H1 (cell line): ENCODE measurements around the gene BRD9. TPM values are rescaled to one million over a fixed set of nuclear protein-coding genes. Genes with fewer than 3 reads are reported as not detected.

ENCODE experiments used
- CTCF ChIA-PET: fragments of 300-600 bp; sonication (Branson Sonifier 250); formaldehyde crosslinking; loops from one replicate; lab custom pipeline; 2021; ENCODE audit not compliant: partially characterized antibody; lab: Charles Lee
- POLR2A ChIA-PET: fragments of 300-600 bp; sonication (Branson Sonifier 250); formaldehyde crosslinking; loops from one replicate; lab custom pipeline; 2021; ENCODE audit warnings: inconsistent platforms; ENCODE audit not compliant: partially characterized antibody; lab: Charles Lee
- DNase-seq, 2 experiments: peaks; one replicate each; pipeline versions ENCODE4 v3.0.0 to v3.0.0-alpha.2; 2010 to 2022; ENCODE audit warnings: low spot score in 2 of 2, low read depth in 1 of 2, mixed read lengths in 1 of 2
- FAIRE-seq: peaks from 2 replicates; lab custom pipeline; 2011; peaks lifted over from hg19 to GRCh38; lab: Jason Lieb, UNC
- H2AFZ ChIP-seq: 2 replicates; pipeline ENCODE4 v1.8.1; 2012; ENCODE audit warnings: low read length, inconsistent platforms
- H2AK5ac ChIP-seq: 2 replicates; pipeline ENCODE4 v1.6.1; 2013; ENCODE audit warnings: low read depth, low read length
- H2BK120ac ChIP-seq: replicated peaks from 2 replicates; pipeline ENCODE3; 2013; ENCODE audit warnings: low read depth, low read length, inconsistent platforms
- H2BK12ac ChIP-seq: 2 replicates; pipeline ENCODE4 v1.6.1; 2013; ENCODE audit warnings: low read depth, low read length
- H2BK15ac ChIP-seq: 2 replicates; pipeline ENCODE4 v1.6.1; 2013; ENCODE audit warnings: low read length
- H2BK20ac ChIP-seq: 2 replicates; pipeline ENCODE4 v1.6.1; 2013; ENCODE audit warnings: low read length
- H2BK5ac ChIP-seq: 2 replicates; pipeline ENCODE4 v1.6.1; 2013; ENCODE audit warnings: low read depth, low read length
- H3K14ac ChIP-seq: 2 replicates; pipeline ENCODE4 v1.6.1; 2013; ENCODE audit warnings: inconsistent platforms; ENCODE audit not compliant: insufficient read length
- H3K18ac ChIP-seq: 2 replicates; pipeline ENCODE4 v1.6.1; 2013; ENCODE audit warnings: low read length; ENCODE audit errors: extremely low read depth
- H3K23ac ChIP-seq: 2 replicates; pipeline ENCODE4 v1.6.1; 2013; ENCODE audit warnings: inconsistent platforms; ENCODE audit not compliant: insufficient read length
- H3K23me2 ChIP-seq: 2 replicates; pipeline ENCODE4 v1.6.1; 2013; ENCODE audit warnings: low read depth, low read length
- H3K27ac ChIP-seq: 2 replicates; pipeline ENCODE4 v1.6.1; 2011; ENCODE audit warnings: low read depth, low read length, inconsistent platforms
- H3K27me3 ChIP-seq, 4 experiments: replicated peaks in 1 of 4; 1 replicate in 1 of 4; 2 replicates in 3 of 4; pipeline versions ENCODE4 v1.6.1 to v1.8.1; 2011 to 2013; ENCODE audit warnings: low read length in 3 of 4, mild to moderate bottlenecking in 3 of 4, inconsistent platforms in 2 of 4, mixed read lengths in 2 of 4, moderate library complexity in 1 of 4; ENCODE audit not compliant: control insufficient read depth in 3 of 4, insufficient read depth in 3 of 4; ENCODE audit errors: extremely low read depth in 1 of 4
- H3K36me3 ChIP-seq, 4 experiments: 2 replicates each; pipeline versions ENCODE4 v1.6.1 to v1.8.1; 2011 to 2013; ENCODE audit warnings: mild to moderate bottlenecking in 4 of 4, low read length in 3 of 4, moderate library complexity in 2 of 4, control low read depth in 1 of 4, inconsistent platforms in 1 of 4; ENCODE audit not compliant: insufficient read depth in 4 of 4, control insufficient read depth in 2 of 4
- H3K4ac ChIP-seq: replicated peaks from 2 replicates; pipeline ENCODE3; 2013; ENCODE audit warnings: low read length, low read depth, mixed read lengths, inconsistent platforms; ENCODE audit not compliant: insufficient read length
- H3K4me1 ChIP-seq, 4 experiments: replicated peaks in 1 of 4; 1 replicate in 1 of 4; 2 replicates in 3 of 4; pipeline versions ENCODE4 v1.6.1 to v1.8.1; 2011 to 2013; ENCODE audit warnings: low read length in 3 of 4, inconsistent platforms in 2 of 4, mixed read lengths in 1 of 4; ENCODE audit not compliant: insufficient read depth in 4 of 4, control insufficient read depth in 3 of 4
- H3K4me2 ChIP-seq, 2 experiments: 2 replicates each; pipeline versions ENCODE4 v1.6.1 to v1.8.1; 2011 to 2013; ENCODE audit warnings: low read depth in 2 of 2, low read length in 2 of 2, control low read depth in 1 of 2, inconsistent platforms in 1 of 2, mild to moderate bottlenecking in 1 of 2; ENCODE audit not compliant: insufficient read depth in 1 of 2
- H3K4me3 ChIP-seq, 4 experiments: fragments of 200-600, 300-600 bp in 1 of 4; sonication (generic), shearing (Covaris generic), sonication (Bioruptor Twin) in 1 of 4; 2 replicates each; pipeline versions ENCODE4 v1.5.1 to v1.8.1; 2011 to 2016; ENCODE audit warnings: low read length in 4 of 4, low read depth in 3 of 4, control low read depth in 2 of 4, inconsistent platforms in 2 of 4, mild to moderate bottlenecking in 2 of 4, mixed read lengths in 1 of 4, moderate library complexity in 1 of 4; ENCODE audit not compliant: insufficient read depth in 2 of 4; ENCODE audit errors: extremely low read depth in 1 of 4
- H3K56ac ChIP-seq: replicated peaks from 2 replicates; pipeline ENCODE3; 2013; ENCODE audit warnings: low read depth, mild to moderate bottlenecking, mixed read lengths, low read length, inconsistent platforms; ENCODE audit not compliant: insufficient read length
- H3K79me1 ChIP-seq: 2 replicates; pipeline ENCODE4 v1.6.1; 2013; ENCODE audit warnings: low read depth, low read length, control low read depth
- H3K79me2 ChIP-seq, 2 experiments: 2 replicates each; pipeline versions ENCODE4 v1.6.1 to v1.8.1; 2012 to 2013; ENCODE audit warnings: low read length in 2 of 2, mild to moderate bottlenecking in 2 of 2, inconsistent platforms in 1 of 2; ENCODE audit not compliant: insufficient read depth in 2 of 2, control insufficient read depth in 1 of 2
- H3K9ac ChIP-seq, 4 experiments: replicated peaks in 1 of 4; 1 replicate in 1 of 4; 2 replicates in 3 of 4; pipeline versions ENCODE4 v1.6.1 to v1.8.1; 2011 to 2013; ENCODE audit warnings: low read depth in 3 of 4, low read length in 3 of 4, control low read depth in 2 of 4, mild to moderate bottlenecking in 2 of 4, moderate library complexity in 2 of 4, inconsistent platforms in 1 of 4; ENCODE audit errors: extremely low read depth in 1 of 4
- H3K9me3 ChIP-seq, 2 experiments: 2 replicates each; pipeline versions ENCODE4 v1.6.1 to v1.8.1; 2012 to 2013; ENCODE audit warnings: mild to moderate bottlenecking in 2 of 2, moderate library complexity in 2 of 2, control low read depth in 1 of 2, inconsistent platforms in 1 of 2, low read depth in 1 of 2, low read length in 1 of 2, mixed read lengths in 1 of 2; ENCODE audit not compliant: insufficient read depth in 2 of 2
- H4K20me1 ChIP-seq, 2 experiments: replicated peaks in 1 of 2; 2 replicates each; pipeline versions ENCODE3 to v1.8.1; 2011 to 2013; ENCODE audit warnings: inconsistent platforms in 2 of 2, low read length in 2 of 2, mild to moderate bottlenecking in 1 of 2; ENCODE audit not compliant: insufficient read depth in 2 of 2, control insufficient read depth in 1 of 2
- H4K5ac ChIP-seq: 2 replicates; pipeline ENCODE4 v1.6.1; 2013; ENCODE audit warnings: low read length, low read depth, mixed read lengths, inconsistent platforms; ENCODE audit not compliant: insufficient read length
- H4K8ac ChIP-seq: 2 replicates; pipeline ENCODE4 v1.8.0; 2013; ENCODE audit warnings: mild to moderate bottlenecking, moderate library complexity, low read length, inconsistent platforms; ENCODE audit not compliant: insufficient read depth; ENCODE audit errors: extremely low read depth
- H4K91ac ChIP-seq: replicated peaks from 2 replicates; pipeline ENCODE3; 2013; ENCODE audit warnings: low read length, mixed read lengths, inconsistent platforms; ENCODE audit not compliant: insufficient read length
- KDM5A ChIP-seq: fragments of 200-600 bp; IDR thresholded peaks from 2 replicates; pipeline ENCODE4 v1.7.1; 2012; ENCODE audit warnings: mild to moderate bottlenecking, low read length, inconsistent platforms, mixed read lengths
- POU5F1 ChIP-seq: IDR thresholded peaks from 2 replicates; pipeline ENCODE4 v1.6.1; 2011; ENCODE audit warnings: low read depth, mild to moderate bottlenecking, low read length, moderate library complexity
- SUZ12 ChIP-seq: fragments of 200-600 bp; sonication (generic); IDR thresholded peaks from 2 replicates; pipeline ENCODE4 v1.6.1; 2012; ENCODE audit warnings: mild to moderate bottlenecking, inconsistent platforms, low read length, moderate library complexity, mixed read lengths
- TAF1 ChIP-seq: IDR thresholded peaks from 2 replicates; pipeline ENCODE4 v1.6.1; 2011; ENCODE audit warnings: mild to moderate bottlenecking, low read depth, low read length
- TCF12 ChIP-seq: IDR thresholded peaks from 2 replicates; pipeline ENCODE4 v1.6.1; 2011; ENCODE audit warnings: low read depth, mild to moderate bottlenecking, low read length
- WGBS, 2 experiments: shearing (Covaris generic) in 1 of 2; methylation state at CpG; one replicate each; pipeline versions ENCODE4 v1.1.6 to v1.1.7; 2013 to 2015; ENCODE audit warnings: low lambda C conversion rate in 2 of 2, mixed read lengths in 2 of 2, inconsistent platforms in 1 of 2, low coverage in 1 of 2, missing lambda C conversion rate in 1 of 2; ENCODE audit not compliant: insufficient replicate concordance in 2 of 2, insufficient coverage in 1 of 2, insufficient read length in 1 of 2; ENCODE audit errors: extremely low coverage in 1 of 2, missing lambda C conversion rate in 1 of 2; 5-methylcytosine and 5-hydroxymethylcytosine counted together
- polyA plus RNA-seq, 7 experiments: library from polyadenylated mRNA; depleted of rRNA in 3 of 7; stranded (reverse) in 5 of 7; unstranded in 2 of 7; fragments of >200 nt in 5 of 7; fragments of 200-250 nt in 2 of 7; gene quantifications; 1 replicate in 5 of 7; 2 replicates in 1 of 7; 4 replicates in 1 of 7; pipeline versions ENCODE4 v1.2.1 to v1.2.3, GENCODE V29; 2011 to 2013; ENCODE audit warnings: missing spikeins in 2 of 7, mixed read lengths in 2 of 7
- total RNA-seq: library from RNA; stranded (reverse); fragmentation: NEBNext Ultra II Directional; extraction: Animal tissue kit (Norgen Biotek cat#: 25700); gene quantifications from 2 replicates; pipeline ENCODE4 v1.2.1, GENCODE V29; 2021

Gene BRD9
- total and polyA plus RNA-seq, 2 of the 8 experiments (the other 6 are each of a cell fraction or from before 2014, with no cell fraction given), result 9.3 to 49.4 TPM

- WGBS, 2 experiments, result 94% methylated on average over 25 of the region's 29 CpGs; no CpG with 5 or more reads in 1 of the 2 experiments
- no peak overlapping the region for H2BK120ac ChIP-seq
- ChIA-PET CTCF (no interaction called here), POLR2A (interaction anchor here (0.9 to 2.1 kb wide), 4 partner anchors 9 to 13 kb away, joined by 3 to 7 read pairs (median 4); no protein-coding TSS in a partner anchor)
- no peak overlapping the region for H3K23ac ChIP-seq
- FAIRE-seq, result no peak
- H2AK5ac ChIP-seq, result no peak overlapping the region
- no peak overlapping the region for H3K14ac ChIP-seq
- no peak overlapping the region for H2AFZ ChIP-seq
- no peaks in the 10 kb centered on the region; a peak in 1 of 7 replicates for H3K4me1 ChIP-seq
- TF ChIP-seq KDM5A, result no peak
- no peak for TF ChIP-seq POU5F1
- TF ChIP-seq SUZ12, result no peak
- TF ChIP-seq TCF12, result no peak
- no peak for TF ChIP-seq TAF1
- H3K23me2 ChIP-seq, result 0 out of 2 replicates have a peak, but pooled peaks cover 2% of the 10 kb centered on the region
- no peak overlapping the region for H2BK12ac ChIP-seq
- H3K18ac ChIP-seq, result no peak overlapping the region
- H3K56ac ChIP-seq, result no peak overlapping the region
- no peaks in the 10 kb centered on the region for H3K9me3 ChIP-seq
- no peak overlapping the region for H3K9ac ChIP-seq
- H4K8ac ChIP-seq, result no peak overlapping the region; the same call in 1 of the 2 replicates
- DNase-seq, result no peak
- H3K36me3 ChIP-seq, result peaks cover 38 to 73% (median 71%) of the 10 kb centered on the region in 4 experiments
- H3K79me2 ChIP-seq, result peaks cover 0 to 8% of the 10 kb centered on the region in 2 experiments; a peak in 1 of 4 replicates
- no peak overlapping the region for H4K91ac ChIP-seq
- H3K27ac ChIP-seq, result no peak overlapping the region
- no peak overlapping the region for H2BK20ac ChIP-seq
- H2BK15ac ChIP-seq, result no peak overlapping the region
- H3K4me3 ChIP-seq, result no peak overlapping the region
- no peak overlapping the region for H2BK5ac ChIP-seq
- H3K27me3 ChIP-seq, result no peaks in the 10 kb centered on the region
- peaks cover 10 to 23% of the 10 kb centered on the region in 2 experiments for H4K20me1 ChIP-seq
- no peak overlapping the region for H3K4me2 ChIP-seq
- H4K5ac ChIP-seq, result no peak overlapping the region
- H3K4ac ChIP-seq, result no peak overlapping the region
- H3K79me1 ChIP-seq, result peaks cover 7% of the 10 kb centered on the region; the same call in 1 of the 2 replicates
Measured at GRCh38 chr5:871596-872298, 20.9 kb downstream of the BRD9 start.
